HG03025 (cell line): ENCODE measurements around the gene MBP.

ENCODE experiments used
- ATAC-seq: cut with Tn5 transposase; IDR thresholded peaks from one replicate; pipeline ENCODE4 v1.9.1; 2021; ENCODE audit warnings: mild to moderate bottlenecking, moderate library complexity; ENCODE audit not compliant: unreplicated experiment, low FRiP score

The MBP gene

DNA sequence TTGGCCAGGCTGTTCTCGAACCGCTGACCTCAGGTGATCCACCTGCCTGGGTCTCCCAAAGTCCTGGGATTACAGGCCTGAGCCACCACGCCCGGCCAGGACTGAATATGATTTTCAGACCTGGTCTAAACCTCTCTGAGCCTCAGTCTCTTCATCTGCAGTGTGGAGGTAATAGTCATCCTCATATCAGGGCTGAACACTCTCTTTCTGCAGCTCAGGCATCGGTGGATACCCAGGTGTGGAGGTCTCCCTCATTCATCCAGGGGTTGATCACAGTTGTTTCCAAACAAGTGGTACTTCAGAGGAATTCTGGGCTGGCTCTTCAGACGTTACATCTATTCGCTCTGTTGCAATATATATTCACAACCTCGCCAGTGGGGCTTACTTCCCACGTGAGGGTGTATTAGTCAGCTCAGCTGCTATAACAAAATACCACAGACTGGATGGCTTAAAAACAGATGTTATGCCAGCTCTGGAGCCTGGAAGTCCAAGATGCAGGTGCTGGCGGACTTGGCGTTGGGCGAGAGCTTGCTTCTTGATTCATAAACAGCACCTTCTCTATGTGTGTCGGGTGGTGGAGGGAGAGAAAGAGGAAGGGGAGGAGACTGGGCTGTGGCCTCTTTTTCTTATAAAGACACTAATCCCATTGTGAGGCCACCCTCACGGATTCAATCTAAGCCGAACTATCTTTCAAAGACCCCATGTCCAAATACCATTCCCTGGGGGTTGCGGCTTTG lies 2.9 kb upstream of the MBP start:
- no peak for ATAC-seq

DNA sequence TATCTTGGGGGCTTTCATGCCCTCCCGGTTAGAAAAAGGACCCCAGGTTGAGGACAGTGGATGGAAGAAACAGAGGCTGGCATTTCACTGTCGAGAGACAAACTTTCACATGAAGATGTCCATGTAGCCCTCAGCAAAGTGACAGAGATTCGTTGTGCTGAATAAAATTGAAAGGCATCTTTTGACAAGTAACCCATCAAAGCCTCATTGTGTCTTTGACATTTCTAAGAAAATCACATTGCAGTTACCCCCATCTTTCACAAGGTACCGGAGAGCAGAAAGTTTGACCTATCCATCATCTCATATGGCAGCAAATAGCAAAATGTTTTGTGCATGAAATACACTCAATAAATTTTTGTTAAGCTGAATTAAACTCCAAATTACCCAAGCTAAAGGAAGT lies 2.0 kb upstream of the MBP start:
- ATAC-seq, result no peak

DNA sequence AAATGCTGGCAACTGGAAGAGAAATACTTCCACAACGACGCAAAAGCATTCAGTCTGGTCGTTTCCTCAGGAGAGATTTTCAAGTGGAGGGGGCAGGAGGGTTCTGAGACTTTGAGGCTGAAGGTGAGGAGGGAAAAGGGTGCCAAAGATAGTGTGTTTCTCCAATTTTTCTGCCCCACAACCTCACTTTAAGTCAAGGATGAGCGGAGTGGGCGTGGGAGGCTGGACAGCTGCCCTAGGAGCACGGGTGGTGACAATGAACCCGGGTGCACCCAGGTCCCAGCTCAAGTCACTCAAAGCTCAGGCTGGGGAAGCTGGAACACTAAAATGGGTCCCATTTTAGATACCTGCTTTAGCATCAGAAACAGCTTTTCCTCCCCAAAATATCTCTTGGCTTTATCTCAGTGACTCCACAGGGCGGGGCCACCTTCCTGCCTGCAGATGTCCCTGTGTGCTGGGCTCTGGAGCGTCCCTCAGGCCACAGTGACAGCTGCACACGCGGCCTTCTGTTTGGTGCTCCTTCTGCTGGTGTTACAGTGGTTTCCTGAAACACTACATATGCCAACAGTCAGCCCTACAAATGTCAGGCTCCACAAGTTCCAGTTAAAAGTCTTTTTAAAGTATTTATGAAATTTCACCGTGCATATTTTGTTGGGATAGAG lies 1.4 kb upstream of the MBP start:
- no peak for ATAC-seq

DNA sequence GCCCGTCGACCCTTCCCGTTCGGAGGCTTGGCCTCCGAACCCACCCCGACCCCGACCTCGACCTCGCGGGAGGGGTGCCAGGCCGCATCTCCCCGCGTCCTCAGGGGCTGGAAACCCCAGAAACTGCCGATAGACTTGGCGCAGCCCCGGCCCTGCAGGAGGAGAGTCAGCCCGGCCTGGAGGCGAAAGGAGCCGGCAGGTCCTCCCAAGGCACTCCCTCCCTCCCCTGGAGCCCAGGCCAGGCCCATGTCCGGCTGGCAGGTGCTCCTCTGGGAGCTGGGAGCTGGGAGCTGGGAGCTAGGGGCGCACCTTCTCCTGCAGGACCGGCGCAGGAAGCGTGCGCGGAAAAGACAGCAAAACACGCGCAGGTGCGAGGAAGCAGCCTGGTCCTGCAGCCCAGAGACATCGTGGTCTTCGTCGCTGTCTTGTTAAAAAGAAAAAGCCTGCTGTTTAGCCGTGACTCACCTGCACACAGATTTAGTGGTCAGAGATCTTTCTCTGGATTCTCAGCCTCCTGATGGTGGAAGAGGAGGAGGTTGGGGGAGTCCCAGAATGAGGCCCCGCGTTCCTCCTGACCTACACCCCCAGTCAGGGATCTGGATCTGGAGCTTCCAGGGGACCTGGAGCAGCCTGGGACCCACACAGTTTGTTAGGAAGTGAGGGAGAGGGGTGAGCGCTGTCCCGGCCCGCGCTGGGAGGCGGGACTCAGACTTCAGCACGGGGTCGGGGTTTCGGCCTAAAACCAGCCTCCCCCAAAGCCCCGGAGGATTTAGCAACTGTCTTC lies 660 bp upstream of the MBP start:
- ATAC-seq, result no peak

DNA sequence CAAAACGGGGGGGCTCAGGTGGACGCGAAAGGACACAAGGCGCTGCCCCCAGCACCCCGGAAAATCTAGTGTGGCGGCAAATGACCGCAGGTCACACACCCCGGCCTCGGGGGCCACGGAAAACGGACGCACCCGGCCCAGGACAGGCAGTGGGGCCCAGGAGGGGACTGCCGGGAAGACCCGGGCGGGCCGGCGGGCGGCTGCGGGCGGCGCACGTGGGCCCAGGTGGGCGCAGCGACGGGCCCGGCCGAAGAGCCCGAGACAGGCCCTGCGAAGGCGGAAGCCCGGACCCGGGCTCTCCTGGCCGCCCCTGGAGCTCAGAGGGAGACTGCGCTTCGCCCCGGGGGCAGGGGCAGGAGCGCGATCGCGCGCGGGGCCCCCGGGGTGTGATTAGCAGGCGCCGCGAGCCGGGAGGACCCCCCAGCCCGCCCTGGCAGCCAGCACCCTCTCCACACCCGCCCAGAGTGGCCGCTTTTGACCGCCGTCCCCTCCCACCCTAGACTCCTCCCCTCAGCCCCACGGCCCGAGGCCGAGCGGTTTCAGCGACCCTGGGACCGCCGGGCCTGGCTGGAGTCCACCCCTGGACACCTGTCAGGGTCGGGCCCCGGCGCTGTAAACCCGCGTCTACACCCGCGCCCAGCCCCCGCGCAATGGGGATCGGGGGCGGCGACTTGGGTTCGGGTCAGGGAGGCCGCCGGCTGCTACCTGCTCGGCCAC lies 773 bp downstream of the MBP start:
- ATAC-seq, result peak; percentile 61

DNA sequence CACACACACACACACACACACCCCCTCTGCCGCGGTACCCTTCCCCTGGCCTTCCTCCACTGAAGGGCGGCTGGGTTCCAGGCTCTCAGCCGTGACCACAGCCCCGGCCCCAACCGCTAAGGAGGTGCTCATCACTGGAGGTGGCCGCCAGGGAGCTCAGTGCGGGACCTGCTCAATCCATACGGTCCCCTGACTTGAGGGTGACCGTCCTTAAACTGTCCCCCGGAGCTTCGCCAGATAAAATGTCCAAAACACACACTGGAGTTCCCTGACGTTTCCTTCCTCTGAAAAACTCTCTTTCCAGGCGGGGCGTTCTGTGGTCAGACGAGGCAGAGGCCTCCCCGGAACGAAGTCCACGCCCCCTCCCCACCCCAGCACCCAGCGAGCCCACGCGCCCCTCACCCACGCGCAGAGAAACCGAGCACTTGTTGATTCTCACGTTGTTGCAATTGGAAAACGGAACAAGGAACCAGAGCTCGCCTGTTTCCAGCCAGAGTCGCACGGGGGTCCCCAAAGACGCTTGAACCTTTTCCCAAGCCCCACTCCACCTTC lies 1.4 kb downstream of the MBP start:
- no peak for ATAC-seq

DNA sequence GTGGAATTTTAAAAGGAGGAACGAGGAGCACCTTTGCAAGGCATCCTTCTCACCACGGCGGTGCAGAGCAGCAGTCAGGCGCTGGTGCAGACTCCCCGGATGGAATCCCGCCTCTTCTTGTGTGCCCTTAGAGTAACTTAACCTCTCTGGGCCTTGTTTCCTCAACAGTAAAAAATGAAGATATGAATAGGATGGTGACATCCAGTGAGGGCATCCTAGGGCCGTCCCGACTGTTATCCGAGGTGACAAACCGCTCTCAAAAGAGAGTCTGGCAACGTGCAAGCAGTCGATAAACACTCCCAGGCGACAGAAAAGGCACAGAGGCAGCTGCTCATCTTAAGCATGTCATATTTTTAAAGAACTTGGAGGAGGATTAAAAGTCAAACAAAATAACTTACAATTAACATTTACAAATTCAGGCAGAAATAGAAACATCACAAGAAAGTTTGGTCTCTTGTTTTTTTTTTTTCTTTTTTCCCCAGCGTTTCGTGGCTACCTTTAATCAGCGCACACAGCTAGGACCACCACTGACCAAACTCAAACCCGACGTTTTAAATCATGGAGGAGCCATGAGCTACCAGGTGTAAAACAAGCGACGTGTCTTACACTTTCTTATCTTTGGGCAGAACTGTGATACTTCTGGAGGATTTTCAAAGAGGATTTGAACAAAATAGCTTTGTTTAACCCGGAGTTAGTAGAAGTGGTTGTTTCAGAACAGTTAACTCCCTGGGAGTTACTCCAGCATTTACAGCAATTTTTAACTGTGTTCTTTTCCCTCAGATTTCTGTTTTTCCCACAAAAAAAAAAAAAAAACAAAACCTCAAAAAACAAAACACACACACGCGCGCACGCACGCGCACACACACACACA lies 2.1 kb downstream of the MBP start:
- ATAC-seq, result no peak

DNA sequence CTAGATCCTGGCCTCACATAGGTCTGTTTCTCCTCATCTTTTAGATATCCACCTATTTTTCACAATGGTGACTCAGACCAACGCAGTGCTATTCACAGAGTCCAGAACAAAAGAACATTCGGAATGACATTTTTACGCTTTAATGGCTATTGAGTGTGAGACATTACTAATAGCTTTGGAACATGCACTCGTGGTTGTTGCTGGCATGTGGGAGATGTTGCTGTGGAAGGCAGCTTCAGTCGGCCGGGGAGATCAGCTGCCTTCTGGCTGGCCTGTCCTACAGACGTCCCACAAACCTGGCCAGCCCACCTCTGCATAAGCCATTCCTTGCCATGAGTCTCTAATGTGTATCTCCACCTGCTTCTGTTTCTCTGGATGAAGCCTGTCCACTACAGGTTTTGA lies 3.4 kb downstream of the MBP start:
- ATAC-seq, result no peak

DNA sequence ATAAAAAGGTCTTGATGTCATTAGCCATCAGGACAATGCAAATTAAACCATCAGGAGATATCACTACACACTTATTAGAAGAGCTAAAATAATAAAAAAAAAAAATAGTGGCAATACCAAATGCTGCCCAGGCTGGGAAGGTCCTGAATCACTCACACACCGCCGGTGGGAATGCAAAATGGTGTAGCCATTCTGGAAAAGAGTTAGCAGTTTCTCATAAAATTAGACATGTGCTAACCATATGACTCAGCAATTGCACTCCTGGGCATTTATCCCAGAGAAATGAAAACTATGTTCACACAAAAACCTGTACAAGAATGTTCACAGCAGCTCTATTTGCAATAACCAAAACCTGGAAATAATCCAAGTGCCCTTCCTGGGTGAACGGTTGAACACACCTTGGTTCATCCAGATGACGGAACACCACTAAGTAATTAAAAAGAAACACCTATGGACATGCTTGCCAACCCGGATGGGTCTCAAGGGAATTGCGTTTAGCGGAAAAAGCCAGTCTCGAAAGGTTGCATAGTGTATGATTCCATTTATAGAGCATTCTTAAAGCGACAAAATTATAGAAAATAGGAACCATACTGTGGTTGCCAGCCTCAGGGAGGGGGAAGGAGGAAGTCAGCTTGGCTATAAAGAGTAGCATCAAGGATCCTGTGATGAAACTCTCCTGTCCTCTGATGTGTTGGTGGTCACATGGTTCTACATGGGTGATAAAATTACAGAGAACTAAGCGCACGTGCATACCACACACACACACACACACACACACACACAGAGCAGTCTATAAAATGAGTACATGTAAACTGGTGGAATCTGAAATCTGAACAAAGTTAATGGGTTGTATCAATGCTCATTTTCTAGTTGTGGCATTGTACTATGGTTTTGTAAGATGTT lies 4.6 kb downstream of the MBP start:
- no peak for ATAC-seq

DNA sequence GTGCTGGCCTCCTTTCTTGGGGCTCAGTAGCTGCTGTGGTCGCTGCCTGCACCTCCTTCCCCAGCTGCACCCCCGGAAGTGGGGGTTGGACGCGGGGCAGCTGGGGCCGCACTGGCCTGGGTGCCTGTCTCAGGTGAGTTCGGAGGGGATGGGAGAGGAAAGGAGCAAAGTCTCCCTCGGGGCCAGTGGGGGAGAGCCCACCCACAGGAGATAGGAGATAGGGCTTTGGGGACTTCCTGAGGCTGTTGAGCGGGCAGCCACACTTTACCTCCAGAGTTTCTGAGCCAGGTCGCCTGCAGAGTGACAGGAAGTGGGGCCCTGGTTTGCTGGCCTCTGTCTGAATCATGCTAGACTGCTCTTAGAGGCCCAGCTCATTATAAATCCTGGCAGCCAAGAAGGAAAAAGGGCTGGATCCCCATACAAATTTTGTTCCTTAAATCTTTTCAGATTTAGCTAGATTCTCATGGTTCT lies 8.1 kb downstream of the MBP start:
- ATAC-seq, result peak; percentile 65

DNA sequence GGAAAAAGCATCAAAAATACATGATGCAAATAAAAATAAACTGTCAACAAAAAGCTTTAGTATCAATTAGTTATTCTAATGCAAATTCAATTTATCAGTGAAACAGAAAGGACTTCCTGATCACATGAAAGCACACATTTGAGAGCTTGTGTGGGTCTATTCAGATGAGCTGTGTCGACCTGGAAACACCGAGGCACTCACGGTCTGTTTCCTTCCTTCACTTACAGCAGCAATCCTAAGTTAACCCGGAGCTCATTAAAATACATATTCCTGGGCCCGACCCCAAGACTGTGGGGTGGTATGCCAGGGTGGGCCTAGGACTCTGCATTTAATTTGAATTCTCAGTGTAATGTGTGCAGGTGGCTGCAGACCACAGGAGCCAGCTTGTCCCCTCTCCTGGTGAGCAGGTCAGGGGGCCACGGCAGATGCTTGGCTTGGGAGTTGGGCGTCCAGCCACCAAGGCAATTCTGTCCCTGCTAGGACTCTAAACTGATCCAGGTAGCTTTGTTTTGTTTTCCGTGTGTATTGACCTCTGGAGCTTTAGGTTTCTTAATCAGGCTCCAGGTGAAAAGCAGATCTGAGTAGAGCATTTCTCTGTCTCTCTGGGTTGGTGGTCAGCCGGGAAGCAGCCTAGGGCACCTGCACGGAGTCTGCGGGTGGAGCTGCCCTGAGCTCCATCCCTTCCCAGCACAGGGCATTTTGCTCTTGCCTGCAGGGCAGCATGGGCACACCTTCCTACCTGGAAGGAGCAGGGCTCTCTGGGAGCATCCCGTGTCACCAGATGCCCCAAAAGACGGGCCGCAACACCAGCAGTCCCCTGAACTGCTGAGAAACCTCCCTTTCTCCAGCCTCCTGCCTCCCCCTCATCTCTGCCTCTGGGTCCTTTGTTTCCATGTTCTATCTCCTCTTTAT lies 9.0 kb downstream of the MBP start:
- ATAC-seq, result no peak

DNA sequence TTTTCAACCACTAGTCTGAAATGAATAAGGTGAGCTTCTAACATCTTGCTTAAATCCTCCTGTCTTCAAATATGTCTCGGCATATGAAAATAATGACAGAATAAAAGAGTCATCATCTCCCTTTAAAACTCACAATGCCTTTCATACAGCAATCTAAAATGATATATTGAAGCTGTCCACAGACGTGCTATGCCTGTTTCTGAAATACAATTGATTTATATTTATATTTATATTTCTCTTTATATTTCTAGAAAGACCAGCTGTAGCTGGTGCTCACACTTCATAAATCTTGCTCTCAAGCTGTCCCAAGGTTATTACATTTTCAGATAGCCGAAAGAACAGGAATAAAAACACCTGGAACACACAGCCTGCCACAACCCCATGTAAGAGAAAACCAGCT lies 11.1 kb downstream of the MBP start:
- no peak for ATAC-seq

DNA sequence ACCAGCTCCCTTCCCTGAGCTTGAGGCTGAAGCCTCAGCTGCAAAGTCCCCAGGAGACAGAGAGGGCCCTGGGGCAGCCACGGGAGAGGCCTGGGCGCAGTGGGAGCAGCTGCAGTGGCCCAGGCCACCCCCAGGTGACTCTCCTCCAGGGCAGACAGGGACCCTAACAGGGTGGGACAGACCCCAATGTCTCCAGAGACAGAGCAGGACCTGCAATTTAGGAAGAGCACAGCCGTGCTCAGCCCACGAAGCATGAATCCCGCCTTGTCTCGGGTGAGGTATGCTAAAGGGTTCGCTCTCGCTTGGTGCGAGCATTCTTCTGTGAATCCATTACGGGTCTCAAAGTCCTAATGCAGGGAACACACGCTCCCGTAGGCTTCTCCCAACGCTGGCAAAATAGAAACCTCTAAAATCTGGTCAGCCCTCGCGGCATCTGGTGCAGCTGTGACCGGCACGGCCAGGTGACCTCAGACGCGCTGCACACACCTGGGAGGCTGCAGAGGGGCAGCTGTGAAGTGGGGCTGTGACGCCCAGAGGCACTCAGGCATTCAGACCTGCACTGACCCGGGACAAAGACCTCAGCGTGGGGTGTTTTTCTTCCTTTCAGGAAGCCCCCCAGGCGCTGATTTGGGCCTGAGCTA lies 12.6 kb downstream of the MBP start:
- ATAC-seq, result no peak

DNA sequence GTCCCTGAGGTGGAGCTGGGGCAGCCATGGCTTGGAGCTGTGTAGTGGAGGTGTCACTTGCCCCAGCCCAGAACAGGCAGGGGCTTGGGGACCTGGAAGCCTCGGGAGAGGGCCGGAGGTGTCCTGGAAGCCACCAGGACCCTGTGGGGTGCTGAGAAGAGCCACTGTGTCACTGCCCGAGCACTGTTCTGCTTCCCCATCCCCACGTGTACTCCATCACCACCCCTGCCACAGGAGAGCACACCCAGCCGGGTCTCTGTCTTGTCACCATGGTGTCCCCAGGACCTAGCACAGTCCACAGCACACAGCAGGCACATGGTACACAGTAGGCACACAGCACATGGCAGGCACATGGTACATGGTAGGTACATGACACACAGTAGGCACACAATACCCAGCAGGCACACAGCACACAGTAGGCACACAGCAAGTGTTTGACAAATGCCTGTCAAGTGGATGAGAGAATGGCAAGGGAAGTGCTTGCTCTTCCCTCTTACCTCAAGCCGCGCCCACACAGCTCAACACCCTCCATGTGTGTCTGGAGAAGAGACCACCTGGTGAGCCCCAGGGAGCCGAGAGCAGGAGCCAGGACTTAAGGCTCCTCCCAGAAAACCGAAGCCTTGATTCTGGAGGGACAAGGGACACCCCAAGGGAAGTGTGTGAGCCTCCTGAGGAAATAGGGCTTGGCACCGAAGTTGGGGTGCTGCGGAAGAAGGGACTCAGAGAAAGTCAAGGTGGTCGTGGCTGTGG lies 13.3 kb downstream of the MBP start:
- ATAC-seq, result no peak

DNA sequence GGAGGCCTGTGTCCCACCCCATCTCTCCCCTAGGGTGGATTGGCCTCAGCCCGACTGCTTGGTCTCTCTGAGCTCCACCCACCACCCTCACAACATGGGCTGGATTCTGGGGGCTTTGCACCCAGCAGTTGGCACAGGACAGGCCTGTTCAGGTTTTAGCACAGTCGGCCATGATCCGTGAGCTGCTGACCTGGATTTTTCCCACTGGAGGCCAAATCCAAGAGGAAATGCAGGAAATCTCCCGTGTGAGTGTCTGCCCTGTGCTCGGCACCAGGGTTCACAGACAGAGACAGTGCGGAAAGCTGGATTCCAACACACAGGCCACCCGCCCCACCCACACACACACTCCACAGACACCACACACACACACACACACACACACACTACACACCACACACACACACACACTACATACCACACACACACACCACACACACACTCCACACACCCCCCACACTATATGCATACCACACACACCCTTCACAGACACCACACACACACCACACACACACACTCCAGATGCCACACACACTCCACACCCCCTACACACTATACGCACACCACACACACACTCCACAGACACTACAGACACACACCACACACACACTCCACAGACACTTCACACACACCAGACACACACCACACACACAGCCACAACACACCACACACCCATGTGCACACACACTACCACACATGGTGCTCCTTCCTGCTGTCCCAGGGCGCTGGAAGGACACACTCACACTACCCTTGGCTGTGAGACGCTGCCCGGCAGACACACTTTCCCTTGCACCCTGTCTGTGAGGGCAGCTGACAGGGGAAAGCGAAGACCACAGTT lies 14.1 kb downstream of the MBP start:
- no peak for ATAC-seq
